Neutrophil (primary cell): ENCODE measurements around the gene MTCH1.

Source experiments
- H3K27ac ChIP-seq: fragments of 200-600 bp; sonication (generic); 2 replicates; pipeline ENCODE4 v1.5.1; 2016; ENCODE audit warnings: mild to moderate bottlenecking, moderate library complexity
- H3K27me3 ChIP-seq: fragments of 200-600 bp; sonication (generic); 2 replicates; pipeline ENCODE4 v1.6.0; 2016; ENCODE audit warnings: mild to moderate bottlenecking
- H3K36me3 ChIP-seq: fragments of 200-600 bp; sonication (generic); 2 replicates; pipeline ENCODE4 v1.5.1; 2017
- H3K4me1 ChIP-seq, 2 experiments: fragments of 200-600 bp in 1 of 2; sonication (generic) in 1 of 2; 1 replicate in 1 of 2; 2 replicates in 1 of 2; pipeline versions ENCODE4 v1.5.1 to v1.6.1; 2013 to 2016; ENCODE audit warnings: low read depth in 1 of 2, low read length in 1 of 2, mild to moderate bottlenecking in 1 of 2, moderate library complexity in 1 of 2; ENCODE audit not compliant: control insufficient read depth in 1 of 2, insufficient read depth in 1 of 2
- H3K4me3 ChIP-seq, 2 experiments: fragments of 200-600 bp in 1 of 2; sonication (generic) in 1 of 2; 1 replicate in 1 of 2; 2 replicates in 1 of 2; pipeline ENCODE4 v1.5.1; 2013 to 2016; ENCODE audit warnings: low read depth in 1 of 2, low read length in 1 of 2, mild to moderate bottlenecking in 1 of 2, moderate library complexity in 1 of 2
- H3K9me3 ChIP-seq: fragments of 200-600 bp; sonication (generic); 2 replicates; pipeline ENCODE4 v1.5.1; 2016
- CTCF ChIP-seq: fragments of 200-600 bp; sonication (generic); IDR thresholded peaks from 2 replicates; pipeline ENCODE4 v1.5.1; 2016; ENCODE audit warnings: antibody characterized with exemption

The MTCH1 gene

DNA sequence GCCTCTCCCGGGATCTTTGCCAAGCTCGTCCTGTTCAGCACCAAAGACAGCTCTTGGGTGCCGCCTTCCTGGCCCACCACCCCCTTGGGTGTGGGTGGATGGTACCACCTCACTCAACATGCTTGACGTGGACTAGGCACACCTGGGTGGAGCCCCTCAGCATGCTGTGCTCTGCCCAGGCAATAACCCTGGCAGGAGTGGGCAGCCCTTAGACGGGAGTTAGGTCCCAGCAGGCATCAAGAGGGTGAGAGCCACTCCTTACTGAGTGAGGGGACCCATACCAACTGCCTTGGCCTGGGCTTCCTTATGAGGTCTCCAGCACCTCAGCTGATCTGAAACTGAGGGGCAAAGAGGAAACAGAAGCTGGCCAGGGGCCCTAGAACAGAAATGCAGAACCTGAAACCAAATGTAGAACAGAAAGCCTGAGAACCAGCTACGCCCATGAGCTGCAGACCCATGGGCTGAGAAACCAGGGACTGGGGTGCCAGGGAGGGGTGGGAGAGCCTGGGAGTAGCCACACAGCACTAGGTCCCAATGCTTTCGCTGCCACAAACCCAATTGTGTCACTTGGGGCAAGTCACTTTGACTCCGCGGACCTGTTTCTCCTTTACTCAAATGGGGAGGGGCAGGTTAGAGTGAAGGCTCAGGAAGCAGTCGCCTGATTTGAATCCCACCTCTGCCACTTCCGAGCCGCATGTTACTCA, 21.5 kb upstream of the MTCH1 start:
- no peaks in the 10 kb centered on the region for H3K36me3 ChIP-seq
- H3K27ac ChIP-seq = no peak overlapping the region
- H3K4me1 ChIP-seq = peaks cover 3 to 6% of the 10 kb centered on the region in 2 experiments
- no peaks in the 10 kb centered on the region for H3K27me3 ChIP-seq
- no peak for TF ChIP-seq CTCF
- no peak overlapping the region for H3K4me3 ChIP-seq
- H3K9me3 ChIP-seq = no peaks in the 10 kb centered on the region

DNA sequence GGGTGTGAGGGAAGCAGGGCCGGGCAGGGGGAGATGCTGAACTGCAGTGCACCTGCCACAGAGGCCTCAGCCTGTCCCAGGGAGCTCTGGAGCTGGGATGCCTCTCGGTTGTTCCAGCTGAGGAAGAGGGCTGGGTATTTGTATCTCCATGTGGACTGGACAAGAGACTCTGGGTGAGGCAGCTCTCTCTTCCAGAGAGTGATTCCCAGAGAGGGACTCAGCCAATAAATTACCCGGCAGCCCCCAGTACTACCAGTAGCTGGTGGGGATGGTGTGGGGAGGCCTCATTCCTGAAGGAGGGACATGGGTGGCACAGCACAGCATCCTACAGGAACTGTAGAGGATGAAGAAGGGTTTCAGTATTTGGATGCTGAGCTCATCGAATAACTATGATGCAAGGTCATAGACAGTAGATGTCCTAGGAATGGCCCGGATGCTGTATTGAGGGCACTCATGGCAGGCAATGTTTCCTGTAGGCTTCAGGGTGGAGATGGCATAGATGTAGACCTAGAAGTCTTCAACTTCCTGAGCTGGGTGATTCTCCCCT, 20.9 kb upstream of the MTCH1 start:
- H3K27me3 ChIP-seq = no peaks in the 10 kb centered on the region
- H3K27ac ChIP-seq = no peak overlapping the region
- no peaks in the 10 kb centered on the region for H3K9me3 ChIP-seq
- H3K4me1 ChIP-seq = peaks cover 3 to 6% of the 10 kb centered on the region in 2 experiments
- TF ChIP-seq CTCF = no peak
- no peaks in the 10 kb centered on the region for H3K36me3 ChIP-seq
- no peak overlapping the region for H3K4me3 ChIP-seq

- Histone ChIP-seq H3K27ac (no peak overlapping the region), H3K4me1 (peaks cover 6 to 12% of the 10 kb centered on the region in 2 experiments)
Measured at GRCh38 chr6:37005827-37006567, 20.0 kb upstream of the MTCH1 start.

GRCh38 chr6:37005061-37005810, 19.2 kb upstream of the MTCH1 start, which contains the start of gene FGD2:
TSS of gene FGD2 (plus strand) at chr6:37005655. CDS start at chr6:37005818, 163 bp downstream.
- Histone ChIP-seq H3K27me3 (no peaks in the 10 kb centered on the region), H3K4me3 (no peak within 1 kb of the TSS), H3K9me3 (no peaks in the 10 kb centered on the region), H3K27ac (no peak within 1 kb of the TSS), H3K4me1 (peaks cover 6 to 14% of the 10 kb centered on the region in 2 experiments), H3K36me3 (no peaks in the 10 kb centered on the region)
- TF ChIP-seq CTCF = no peak

More at GRCh38 chr6:37005827-37006567, 20.0 kb upstream of the MTCH1 start:
- Histone ChIP-seq H3K27me3 (no peaks in the 10 kb centered on the region), H3K36me3 (no peaks in the 10 kb centered on the region), H3K4me3 (no peak overlapping the region), H3K9me3 (no peaks in the 10 kb centered on the region)
- TF ChIP-seq CTCF = no peak
